ENCODE data around the gene SVIP.

SVIP gene

GRCh38 chr11:22787551-22788162 is 41.9 kb downstream of the SVIP start:
- DNase-seq = peak in 4 of 6 experiments; percentile 2 to 63 (median 27)

GRCh38 chr11:22787055-22787454 is 42.5 kb downstream of the SVIP start:
- DNase-seq = no peak

GRCh38 chr11:22786475-22786874 is 43.1 kb downstream of the SVIP start:
- DNase-seq = no peak

- DNase-seq = no peak
Measured at GRCh38 chr11:22785251-22785650, 44.4 kb downstream of the SVIP start.

GRCh38 chr11:22780952-22781593 is 48.5 kb downstream of the SVIP start:
- no peak for DNase-seq

GRCh38 chr11:22779850-22780249 is 49.8 kb downstream of the SVIP start:
- no peak for DNase-seq

GRCh38 chr11:22778642-22779041 is 51.0 kb downstream of the SVIP start:
- no peak for DNase-seq

- no peak for DNase-seq
Measured at GRCh38 chr11:22775248-22775647, 54.4 kb downstream of the SVIP start.

GRCh38 chr11:22774716-22775115 is 54.9 kb downstream of the SVIP start:
- DNase-seq = no peak

GRCh38 chr11:22769081-22769480 is 60.5 kb downstream of the SVIP start:
- DNase-seq = no peak
